Stimulated activated effector memory CD8-positive, alpha-beta T cell treated with anti-CD3 and anti-CD28 coated beads, Interleukin-12 subunit alpha, Interleukin-12 subunit beta, amount 100 ng/mL, for 72 hours (primary cell): ENCODE data around the gene ALDOA.

Experiments
- ATAC-seq: fragments of 150-1000 bp; cut with Tn5 transposase; 2 replicates; pipeline ENCODE4 v1.10.0; 2021
- DNase-seq, 2 donors: peaks; one replicate each; pipeline ENCODE4 v3.0.0; 2021 to 2022; ENCODE audit warnings: low spot score in 2 of 2
- H3K27ac Mint-ChIP-seq: one replicate; pipeline ENCODE4 v1.8.0; 2022; ENCODE audit warnings: mild to moderate bottlenecking, mixed read lengths
- H3K36me3 Mint-ChIP-seq: one replicate; pipeline ENCODE4 v1.8.0; 2022; ENCODE audit warnings: mild to moderate bottlenecking, mixed read lengths
- H3K4me1 Mint-ChIP-seq: one replicate; pipeline ENCODE4 v1.8.0; 2022; ENCODE audit warnings: mixed read lengths
- H3K4me3 Mint-ChIP-seq: one replicate; pipeline ENCODE4 v1.8.0; 2022; ENCODE audit warnings: mild to moderate bottlenecking, mixed read lengths
- H3K9me3 Mint-ChIP-seq: one replicate; pipeline ENCODE4 v1.8.0; 2022; ENCODE audit warnings: mixed read lengths

The ALDOA gene

GRCh38 chr16:30060346-30060745, 5.2 kb upstream of the ALDOA start:
- H3K4me1 Mint-ChIP-seq, result peaks cover 12% of the 10 kb centered on the region
- H3K27ac Mint-ChIP-seq, result no peak overlapping the region
- H3K9me3 Mint-ChIP-seq, result no peaks in the 10 kb centered on the region
- no peak for DNase-seq
- ATAC-seq, result no peak
- no peak overlapping the region for H3K4me3 Mint-ChIP-seq
- H3K36me3 Mint-ChIP-seq, result peaks cover 17% of the 10 kb centered on the region

DNA sequence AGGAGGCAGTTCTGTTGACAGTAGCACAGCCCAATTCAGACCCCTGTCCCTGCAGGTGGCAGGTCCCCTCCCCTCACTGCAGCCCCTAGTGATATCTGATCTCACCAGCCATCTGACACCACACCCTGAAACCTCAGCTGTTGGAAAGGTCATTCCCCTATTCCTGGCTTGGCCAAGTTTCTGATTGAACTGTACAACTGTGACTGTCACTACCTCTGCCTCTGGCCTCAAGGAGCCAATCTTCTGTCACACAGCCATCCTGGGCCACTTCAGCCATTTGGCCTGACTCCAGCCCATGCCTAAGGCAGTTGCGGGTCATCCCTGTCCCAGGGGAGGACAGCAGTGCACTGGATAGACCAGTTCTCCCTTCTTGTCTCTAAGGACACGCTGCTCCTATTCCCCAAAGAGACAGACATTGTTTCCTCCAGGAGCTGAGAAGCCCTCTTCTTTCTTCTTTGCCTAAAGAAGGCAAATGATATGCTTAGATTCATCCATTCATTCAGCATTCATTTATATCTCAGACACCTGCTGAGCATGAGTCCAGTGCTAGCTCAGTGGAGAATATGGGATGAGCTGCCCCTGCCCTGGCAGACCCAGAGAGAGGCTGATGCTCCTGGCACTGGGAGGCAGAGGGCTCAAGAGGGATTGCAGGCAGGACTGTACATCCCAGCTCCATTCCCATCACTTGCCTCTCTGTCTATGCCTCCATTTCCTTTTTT, 4.6 kb upstream of the ALDOA start:
- ATAC-seq, result no peak
- H3K4me1 Mint-ChIP-seq, result peaks cover 12% of the 10 kb centered on the region
- H3K27ac Mint-ChIP-seq, result peak overlapping the region; percentile 48
- H3K9me3 Mint-ChIP-seq, result no peaks in the 10 kb centered on the region
- no peak for DNase-seq
- no peak overlapping the region for H3K4me3 Mint-ChIP-seq
- peaks cover 23% of the 10 kb centered on the region for H3K36me3 Mint-ChIP-seq

DNA sequence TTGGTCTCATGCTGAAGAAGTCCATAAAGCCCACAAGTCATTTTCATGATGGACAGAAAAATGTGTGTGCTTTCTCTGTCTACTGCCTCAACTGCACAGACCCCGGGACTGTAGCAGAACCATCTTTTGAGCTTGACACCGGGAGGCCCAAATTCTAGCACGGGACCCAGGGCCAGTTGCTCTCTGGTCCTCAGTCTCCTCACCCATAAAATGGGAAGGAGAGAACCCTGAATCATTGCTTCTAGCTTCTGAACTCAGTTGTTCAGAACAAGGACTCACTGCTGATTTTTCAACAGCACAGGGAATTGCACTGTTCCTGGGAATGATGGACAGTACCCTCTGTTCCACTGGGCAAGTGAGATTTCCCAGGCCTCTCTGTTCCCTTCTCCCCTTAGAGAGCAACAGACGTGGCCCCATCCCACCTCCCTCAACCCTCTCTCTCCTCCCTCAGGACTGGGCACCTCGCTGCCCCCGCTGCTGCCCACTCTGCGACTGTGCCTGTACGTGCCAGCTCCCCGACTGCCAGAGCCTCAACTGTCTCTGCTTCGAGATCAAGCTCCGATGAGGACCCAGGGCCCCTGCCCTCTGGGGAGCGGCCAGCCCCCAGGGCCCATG, 2.2 kb upstream of the ALDOA start:
- H3K36me3 Mint-ChIP-seq, result peaks cover 47% of the 10 kb centered on the region

DNA sequence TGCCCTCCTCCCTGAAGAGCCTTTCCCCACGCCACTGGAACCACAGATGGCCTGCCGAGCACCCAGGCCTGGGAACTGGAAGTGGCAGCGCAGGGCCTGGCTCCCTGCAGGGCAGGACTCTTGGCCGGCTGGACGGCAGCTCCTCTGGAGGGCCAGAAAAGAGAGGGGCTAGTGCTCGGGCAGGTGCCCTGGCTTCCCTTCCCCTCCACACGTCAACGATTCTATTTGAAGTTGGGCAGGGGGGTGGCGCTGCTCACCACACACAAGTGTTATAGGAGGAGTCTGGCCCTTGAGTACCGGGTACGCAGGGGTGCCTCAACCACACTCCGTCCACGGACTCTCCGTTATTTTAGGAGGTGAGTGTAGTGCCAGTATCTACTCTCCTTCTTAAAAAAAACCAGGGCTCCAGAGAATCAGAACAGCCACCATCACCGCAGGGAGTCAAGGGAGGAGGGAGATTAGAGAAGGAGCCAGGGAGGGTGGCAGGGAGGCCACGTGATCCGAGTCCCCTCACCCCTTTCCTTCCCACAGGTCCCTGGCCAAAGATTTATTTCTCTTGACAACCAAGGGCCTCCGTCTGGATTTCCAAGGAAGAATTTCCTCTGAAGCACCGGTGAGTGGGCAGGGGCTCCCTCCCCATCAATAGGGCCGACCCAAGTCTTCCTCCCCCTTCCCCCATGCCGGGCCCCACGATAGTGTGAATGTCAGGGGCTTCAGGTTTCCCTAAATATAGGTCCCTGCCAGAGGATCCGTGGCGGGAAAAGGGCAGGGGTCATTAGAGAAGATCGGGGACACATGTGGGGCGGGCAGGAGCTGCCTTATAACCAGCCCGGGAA, 1.4 kb upstream of the ALDOA start:
- peak; percentile 45 to 83 for DNase-seq
- Mint-ChIP-seq H3K36me3 (peaks cover 54% of the 10 kb centered on the region), H3K27ac (peak overlapping the region; percentile 98), H3K4me3 (peak overlapping the region; percentile 97), H3K4me1 (peaks cover 38% of the 10 kb centered on the region), H3K9me3 (no peaks in the 10 kb centered on the region)
- ATAC-seq, result peak; percentile 27

More for the DNA sequence above, 2.2 kb upstream of the ALDOA start:
- Mint-ChIP-seq H3K27ac (peak overlapping the region; percentile 98), H3K9me3 (no peaks in the 10 kb centered on the region), H3K4me3 (peak overlapping the region; percentile 97), H3K4me1 (peaks cover 30% of the 10 kb centered on the region)
- DNase-seq, result no peak
- no peak for ATAC-seq

DNA sequence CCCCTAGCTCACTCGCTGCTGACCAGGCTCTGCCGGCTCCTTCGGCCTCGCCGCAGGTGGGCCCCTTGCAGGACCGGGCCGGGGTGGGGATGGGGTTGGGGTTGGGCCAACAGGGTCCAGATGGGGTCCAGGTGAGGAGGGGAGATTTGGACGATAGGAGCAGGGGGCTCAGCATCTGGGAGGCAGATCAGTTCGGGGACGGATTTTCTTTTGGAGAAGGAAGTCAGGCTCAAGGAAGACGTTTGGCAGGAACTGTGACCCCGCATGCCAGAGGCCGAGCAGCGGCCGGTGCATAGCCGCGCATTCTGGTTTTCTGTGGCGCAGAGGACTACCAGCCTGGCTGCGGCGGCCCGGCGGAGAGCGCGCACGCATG, 845 bp upstream of the ALDOA start:
- DNase-seq, result no peak
- no peaks in the 10 kb centered on the region for H3K9me3 Mint-ChIP-seq
- H3K27ac Mint-ChIP-seq, result peak overlapping the region; percentile 98
- H3K4me3 Mint-ChIP-seq, result peak overlapping the region; percentile 97
- no peak for ATAC-seq
- peaks cover 60% of the 10 kb centered on the region for H3K36me3 Mint-ChIP-seq
- H3K4me1 Mint-ChIP-seq, result peaks cover 44% of the 10 kb centered on the region

GRCh38 chr16:30065943-30066760, 592 bp downstream of the ALDOA start:
- Mint-ChIP-seq H3K4me3 (peak overlapping the region; percentile 97), H3K27ac (peak overlapping the region; percentile 98), H3K4me1 (peaks cover 52% of the 10 kb centered on the region), H3K36me3 (peaks cover 75% of the 10 kb centered on the region), H3K9me3 (no peaks in the 10 kb centered on the region)
- peak; percentile 8 for ATAC-seq
- no peak for DNase-seq

- peak overlapping the region; percentile 97 for H3K4me3 Mint-ChIP-seq
- peaks cover 52% of the 10 kb centered on the region for H3K4me1 Mint-ChIP-seq
- DNase-seq (no peak), ATAC-seq (no peak)
- peaks cover 83% of the 10 kb centered on the region for H3K36me3 Mint-ChIP-seq
- H3K27ac Mint-ChIP-seq, result peak overlapping the region; percentile 98
- H3K9me3 Mint-ChIP-seq, result no peaks in the 10 kb centered on the region
Measured at GRCh38 chr16:30066761-30067583, 1.4 kb downstream of the ALDOA start.

GRCh38 chr16:30067584-30067916, 2.0 kb downstream of the ALDOA start:
- Mint-ChIP-seq H3K4me1 (peaks cover 52% of the 10 kb centered on the region), H3K4me3 (peak overlapping the region; percentile 97), H3K27ac (peak overlapping the region; percentile 98), H3K9me3 (no peaks in the 10 kb centered on the region), H3K36me3 (peaks cover 89% of the 10 kb centered on the region)
- ATAC-seq, result no peak
- no peak for DNase-seq

DNA sequence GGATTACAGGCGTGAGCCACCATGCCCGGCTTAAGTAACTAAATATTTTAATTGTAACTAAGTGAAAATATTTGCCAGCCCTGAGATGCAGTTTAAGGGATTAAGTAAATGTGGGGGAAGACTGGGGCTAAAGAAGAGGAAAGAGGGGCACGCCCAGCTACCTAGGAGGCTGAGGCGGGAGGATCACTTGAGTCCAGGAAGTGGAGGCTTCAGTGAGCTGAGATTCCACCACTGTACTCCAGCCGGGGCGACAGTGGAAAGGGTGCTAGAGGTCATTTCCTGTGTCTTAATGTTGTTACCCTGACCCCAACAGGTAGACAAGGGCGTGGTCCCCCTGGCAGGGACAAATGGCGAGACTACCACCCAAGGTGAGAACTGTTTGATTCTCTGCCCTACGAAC, 2.8 kb downstream of the ALDOA start:
- DNase-seq (no peak), ATAC-seq (no peak)
- Mint-ChIP-seq H3K36me3 (peaks cover 96% of the 10 kb centered on the region), H3K9me3 (no peaks in the 10 kb centered on the region), H3K4me3 (peak overlapping the region; percentile 97), H3K4me1 (peaks cover 51% of the 10 kb centered on the region), H3K27ac (peak overlapping the region; percentile 79)

- Mint-ChIP-seq H3K4me3 (peak overlapping the region; percentile 97), H3K36me3 (peaks cover 100% of the 10 kb centered on the region), H3K27ac (peak overlapping the region; percentile 79), H3K4me1 (peaks cover 44% of the 10 kb centered on the region), H3K9me3 (no peaks in the 10 kb centered on the region)
- DNase-seq (no peak), ATAC-seq (no peak)
Measured at GRCh38 chr16:30068750-30069610, 3.4 kb downstream of the ALDOA start.

DNA sequence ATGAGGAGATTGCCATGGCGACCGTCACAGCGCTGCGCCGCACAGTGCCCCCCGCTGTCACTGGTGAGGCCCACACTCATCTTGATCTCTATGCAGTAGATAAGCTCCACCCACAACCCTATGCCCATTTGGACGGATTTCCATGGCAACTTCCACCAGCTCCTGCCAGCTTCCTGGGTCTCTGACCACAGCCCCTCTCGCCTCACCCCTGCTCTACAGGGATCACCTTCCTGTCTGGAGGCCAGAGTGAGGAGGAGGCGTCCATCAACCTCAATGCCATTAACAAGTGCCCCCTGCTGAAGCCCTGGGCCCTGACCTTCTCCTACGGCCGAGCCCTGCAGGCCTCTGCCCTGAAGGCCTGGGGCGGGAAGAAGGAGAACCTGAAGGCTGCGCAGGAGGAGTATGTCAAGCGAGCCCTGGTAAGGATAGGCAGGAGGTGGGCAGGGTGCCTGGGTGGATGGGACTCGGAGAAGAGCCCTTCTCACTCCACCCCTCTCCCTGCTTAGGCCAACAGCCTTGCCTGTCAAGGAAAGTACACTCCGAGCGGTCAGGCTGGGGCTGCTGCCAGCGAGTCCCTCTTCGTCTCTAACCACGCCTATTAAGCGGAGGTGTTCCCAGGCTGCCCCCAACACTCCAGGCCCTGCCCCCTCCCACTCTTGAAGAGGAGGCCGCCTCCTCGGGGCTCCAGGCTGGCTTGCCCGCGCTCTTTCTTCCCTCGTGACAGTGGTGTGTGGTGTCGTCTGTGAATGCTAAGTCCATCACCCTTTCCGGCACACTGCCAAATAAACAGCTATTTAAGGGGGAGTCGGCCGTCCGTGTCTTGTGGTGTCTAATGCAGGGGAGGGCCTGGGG, 4.3 kb downstream of the ALDOA start:
- H3K4me3 Mint-ChIP-seq, result peak overlapping the region; percentile 32
- no peak for DNase-seq

GRCh38 chr16:30070490-30070889, 4.9 kb downstream of the ALDOA start:
- peaks cover 46% of the 10 kb centered on the region for H3K4me1 Mint-ChIP-seq
- no peaks in the 10 kb centered on the region for H3K9me3 Mint-ChIP-seq
- peak overlapping the region; percentile 79 for H3K27ac Mint-ChIP-seq
- peaks cover 100% of the 10 kb centered on the region for H3K36me3 Mint-ChIP-seq
- ATAC-seq (no peak), DNase-seq (no peak)
- peak overlapping the region; percentile 32 for H3K4me3 Mint-ChIP-seq

More for the DNA sequence above, 4.3 kb downstream of the ALDOA start:
- Mint-ChIP-seq H3K27ac (peak overlapping the region; percentile 79), H3K9me3 (no peaks in the 10 kb centered on the region), H3K4me1 (peaks cover 45% of the 10 kb centered on the region), H3K36me3 (peaks cover 100% of the 10 kb centered on the region)
- no peak for ATAC-seq
